OCI-LY7 (cell line): Measurements from ENCODE around the gene SLCO4C1.

Experiments
- CTCF ChIP-seq: fragments of 200-600 bp; sonication (generic); conservative IDR thresholded peaks from 2 replicates; pipeline ENCODE4 v1.5.1; 2014; ENCODE audit warnings: mild to moderate bottlenecking, antibody characterized with exemption, low read length, moderate library complexity, mixed read lengths
- EZH2phosphoT487 ChIP-seq: fragments of 200-600 bp; sonication (generic); IDR thresholded peaks from 2 replicates; pipeline ENCODE4 v1.6.1; 2018; ENCODE audit warnings: low read depth, borderline replicate concordance, mild to moderate bottlenecking, mixed run types, antibody characterized with exemption, low read length, moderate library complexity, mixed read lengths

GRCh38 chr5:102307232-102307631 is 11.1 kb upstream of the SLCO4C1 start:
- TF ChIP-seq CTCF (no peak), EZH2phosphoT487 (no peak)
